ENCODE results near the gene FBXO28.

Gene FBXO28

DNA sequence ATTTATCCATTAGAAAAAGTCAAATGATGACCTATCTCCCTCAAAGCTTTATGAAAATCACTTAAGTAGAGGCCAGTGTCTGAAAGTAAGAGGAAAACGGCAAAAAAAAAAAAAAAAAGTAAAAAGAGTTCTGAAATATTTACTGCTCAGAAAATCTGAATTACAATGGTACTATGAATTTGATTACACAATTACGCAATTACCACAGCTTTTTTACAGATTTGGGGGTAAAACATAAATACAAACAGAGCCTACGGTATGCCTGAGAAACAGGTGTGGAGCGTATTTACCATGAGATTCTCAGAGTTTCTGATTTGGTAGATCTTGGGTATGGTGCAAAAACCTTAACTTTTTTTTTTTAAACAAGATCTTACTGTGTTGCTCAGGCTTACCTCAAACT lies 15.9 kb upstream of the FBXO28 start:
- H3K36me3 ChIP-seq (ENCODE audit: insufficient read depth, low read length): no peaks in the 10 kb centered on the region
- H3K9ac ChIP-seq (ENCODE audit: low read length): no peak overlapping the region
- no peak overlapping the region for H3K4me3 ChIP-seq (ENCODE audit: low read depth in 1 of 2, low read length in 2 of 2)
- H3K4me1 ChIP-seq (ENCODE audit: insufficient read depth, low read length): no peaks in the 10 kb centered on the region
- no peaks in the 10 kb centered on the region for H3K27me3 ChIP-seq (ENCODE audit: control insufficient read depth in 1 of 2, insufficient read depth in 2 of 2, low read length in 2 of 2)
- no peak overlapping the region for H3K27ac ChIP-seq (ENCODE audit: low read depth, low read length)
- no peaks in the 10 kb centered on the region for H3K9me3 ChIP-seq (ENCODE audit: low read length)

DNA sequence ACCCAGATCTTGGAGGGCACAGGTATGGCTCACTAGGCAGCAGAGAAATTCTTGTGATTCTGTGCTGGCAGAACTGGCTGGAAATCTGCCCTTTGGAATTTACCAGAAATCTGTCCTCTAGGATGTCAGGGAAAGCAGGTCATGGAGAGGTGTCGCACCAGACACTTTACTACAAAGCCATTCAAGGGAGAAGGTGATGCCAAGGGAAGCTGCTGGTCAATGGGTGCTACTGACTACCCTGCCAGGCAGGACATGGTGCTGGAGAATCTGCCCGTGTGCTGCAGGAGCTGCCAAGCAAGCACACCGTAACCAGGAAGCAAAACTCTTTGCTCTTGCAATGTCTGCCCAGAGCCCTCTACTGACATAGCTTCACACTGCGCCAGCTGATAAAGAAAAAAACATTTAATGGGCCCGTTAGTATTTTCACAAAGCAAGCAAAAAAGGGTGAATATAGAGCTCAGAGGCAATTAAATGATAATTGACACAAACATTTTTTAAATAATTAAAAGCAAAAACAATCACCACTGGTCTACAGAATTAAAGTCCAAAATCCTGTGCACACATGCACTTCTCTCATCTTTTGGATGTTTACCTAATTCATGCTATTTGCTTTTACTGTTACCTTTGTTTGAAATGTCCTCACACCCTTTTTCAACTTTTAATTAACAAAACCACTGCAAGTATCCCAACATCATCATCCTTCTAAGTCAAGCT lies 7.2 kb upstream of the FBXO28 start:
- no peak overlapping the region for H3K27ac ChIP-seq (ENCODE audit: low read depth, low read length)

DNA sequence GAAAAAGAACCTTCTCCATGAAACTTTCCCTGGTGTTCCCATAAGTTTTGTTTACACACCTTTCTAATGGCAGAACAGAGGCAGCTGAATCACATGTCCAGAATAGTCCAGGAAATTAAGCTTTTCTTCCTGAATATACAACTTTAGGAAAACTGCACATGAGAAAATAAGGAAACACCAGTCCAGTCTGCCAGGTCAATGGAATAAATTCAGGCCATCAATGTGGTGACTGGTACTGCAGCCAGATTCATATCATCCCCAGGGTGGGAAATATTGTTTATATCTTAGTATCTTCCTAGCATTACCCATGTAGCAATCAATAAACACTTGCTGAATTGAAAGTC lies 6.7 kb upstream of the FBXO28 start:
- Histone ChIP-seq H3K27ac (ENCODE audit: low read depth, low read length) (no peak overlapping the region), H3K36me3 (ENCODE audit: insufficient read depth, low read length) (no peaks in the 10 kb centered on the region), H3K4me3 (ENCODE audit: low read depth in 1 of 2, low read length in 2 of 2) (no peak overlapping the region), H3K4me1 (ENCODE audit: insufficient read depth, low read length) (no peaks in the 10 kb centered on the region), H3K9ac (ENCODE audit: low read length) (no peak overlapping the region), H3K9me3 (ENCODE audit: low read length) (no peaks in the 10 kb centered on the region), H3K27me3 (ENCODE audit: control insufficient read depth in 1 of 2, insufficient read depth in 2 of 2, low read length in 2 of 2) (no peaks in the 10 kb centered on the region)

More for the DNA sequence above, 7.2 kb upstream of the FBXO28 start:
- Histone ChIP-seq H3K4me3 (ENCODE audit: low read depth in 1 of 2, low read length in 2 of 2) (no peak overlapping the region), H3K9ac (ENCODE audit: low read length) (no peak overlapping the region), H3K36me3 (ENCODE audit: insufficient read depth, low read length) (no peaks in the 10 kb centered on the region), H3K27me3 (ENCODE audit: control insufficient read depth in 1 of 2, insufficient read depth in 2 of 2, low read length in 2 of 2) (no peaks in the 10 kb centered on the region), H3K4me1 (ENCODE audit: insufficient read depth, low read length) (no peaks in the 10 kb centered on the region), H3K9me3 (ENCODE audit: low read length) (no peaks in the 10 kb centered on the region)

- no peak overlapping the region for H3K4me3 ChIP-seq (ENCODE audit: low read depth in 1 of 2, low read length in 2 of 2)
- no peaks in the 10 kb centered on the region for H3K9me3 ChIP-seq (ENCODE audit: low read length)
- no peaks in the 10 kb centered on the region for H3K4me1 ChIP-seq (ENCODE audit: insufficient read depth, low read length)
- H3K27ac ChIP-seq (ENCODE audit: low read depth, low read length): no peak overlapping the region
- H3K9ac ChIP-seq (ENCODE audit: low read length): no peak overlapping the region
- no peaks in the 10 kb centered on the region for H3K36me3 ChIP-seq (ENCODE audit: insufficient read depth, low read length)
- no peaks in the 10 kb centered on the region for H3K27me3 ChIP-seq (ENCODE audit: control insufficient read depth in 1 of 2, insufficient read depth in 2 of 2, low read length in 2 of 2)
Measured at GRCh38 chr1:224108991-224109390, 4.9 kb upstream of the FBXO28 start.

GRCh38 chr1:224109981-224110380 lies 3.9 kb upstream of the FBXO28 start:
- Histone ChIP-seq H3K36me3 (ENCODE audit: insufficient read depth, low read length) (no peaks in the 10 kb centered on the region), H3K9me3 (ENCODE audit: low read length) (no peaks in the 10 kb centered on the region)

DNA sequence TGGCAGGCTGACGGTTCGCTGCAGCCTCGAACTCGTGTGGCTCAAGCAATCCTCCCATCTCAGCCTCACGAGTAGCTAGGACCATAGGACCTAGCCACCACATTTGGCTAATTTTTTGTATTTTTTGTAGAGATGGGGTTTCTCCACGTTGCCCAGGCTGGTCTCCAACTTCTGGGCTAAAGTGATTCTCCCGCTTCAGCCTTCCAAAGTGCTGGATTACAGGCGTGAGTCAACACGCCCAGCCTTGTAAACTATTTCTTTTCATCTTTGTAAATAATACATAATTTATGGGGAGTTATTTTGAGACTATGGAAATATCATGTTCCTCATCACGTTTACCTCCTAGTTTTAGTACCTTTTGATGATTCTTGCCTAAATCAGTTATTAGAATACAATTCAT lies 906 bp upstream of the FBXO28 start:
- Histone ChIP-seq H3K4me1 (ENCODE audit: insufficient read depth, low read length) (peaks cover 24% of the 10 kb centered on the region), H3K9me3 (ENCODE audit: low read length) (no peaks in the 10 kb centered on the region), H3K36me3 (ENCODE audit: insufficient read depth, low read length) (no peaks in the 10 kb centered on the region), H3K27ac (ENCODE audit: low read depth, low read length) (no peak overlapping the region), H3K4me3 (ENCODE audit: low read depth in 1 of 2, low read length in 2 of 2) (no peak overlapping the region), H3K9ac (ENCODE audit: low read length) (no peak overlapping the region), H3K27me3 (ENCODE audit: control insufficient read depth in 1 of 2, insufficient read depth in 2 of 2, low read length in 2 of 2) (no peaks in the 10 kb centered on the region)

More at GRCh38 chr1:224109981-224110380, 3.9 kb upstream of the FBXO28 start:
- H3K9ac ChIP-seq (ENCODE audit: low read length): no peak overlapping the region
- H3K4me3 ChIP-seq (ENCODE audit: low read depth in 1 of 2, low read length in 2 of 2): no peak overlapping the region
- H3K27ac ChIP-seq (ENCODE audit: low read depth, low read length): no peak overlapping the region
- peaks cover 6% of the 10 kb centered on the region for H3K4me1 ChIP-seq (ENCODE audit: insufficient read depth, low read length)
- H3K27me3 ChIP-seq (ENCODE audit: control insufficient read depth in 1 of 2, insufficient read depth in 2 of 2, low read length in 2 of 2): no peaks in the 10 kb centered on the region

GRCh38 chr1:224113545-224113917 lies 380 bp upstream of the FBXO28 start:
- Histone ChIP-seq H3K27me3 (ENCODE audit: control insufficient read depth in 1 of 2, insufficient read depth in 2 of 2, low read length in 2 of 2) (no peaks in the 10 kb centered on the region), H3K36me3 (ENCODE audit: insufficient read depth, low read length) (no peaks in the 10 kb centered on the region), H3K27ac (ENCODE audit: low read depth, low read length) (peak overlapping the region; percentile 88), H3K9ac (ENCODE audit: low read length) (peak overlapping the region; percentile 32), H3K4me1 (ENCODE audit: insufficient read depth, low read length) (peaks cover 24% of the 10 kb centered on the region), H3K9me3 (ENCODE audit: low read length) (no peaks in the 10 kb centered on the region), H3K4me3 (ENCODE audit: low read depth in 1 of 2, low read length in 2 of 2) (peak overlapping the region; percentile 81 to 90)

- peak overlapping the region; percentile 81 to 90 for H3K4me3 ChIP-seq (ENCODE audit: low read depth in 1 of 2, low read length in 2 of 2)
- peak overlapping the region; percentile 88 for H3K27ac ChIP-seq (ENCODE audit: low read depth, low read length)
- H3K9ac ChIP-seq (ENCODE audit: low read length): peak overlapping the region; percentile 80
- no peaks in the 10 kb centered on the region for H3K9me3 ChIP-seq (ENCODE audit: low read length)
- H3K27me3 ChIP-seq (ENCODE audit: control insufficient read depth in 1 of 2, insufficient read depth in 2 of 2, low read length in 2 of 2): no peaks in the 10 kb centered on the region
- peaks cover 24% of the 10 kb centered on the region for H3K4me1 ChIP-seq (ENCODE audit: insufficient read depth, low read length)
- no peaks in the 10 kb centered on the region for H3K36me3 ChIP-seq (ENCODE audit: insufficient read depth, low read length)
Measured at GRCh38 chr1:224114787-224115175, 870 bp downstream of the FBXO28 start.

DNA sequence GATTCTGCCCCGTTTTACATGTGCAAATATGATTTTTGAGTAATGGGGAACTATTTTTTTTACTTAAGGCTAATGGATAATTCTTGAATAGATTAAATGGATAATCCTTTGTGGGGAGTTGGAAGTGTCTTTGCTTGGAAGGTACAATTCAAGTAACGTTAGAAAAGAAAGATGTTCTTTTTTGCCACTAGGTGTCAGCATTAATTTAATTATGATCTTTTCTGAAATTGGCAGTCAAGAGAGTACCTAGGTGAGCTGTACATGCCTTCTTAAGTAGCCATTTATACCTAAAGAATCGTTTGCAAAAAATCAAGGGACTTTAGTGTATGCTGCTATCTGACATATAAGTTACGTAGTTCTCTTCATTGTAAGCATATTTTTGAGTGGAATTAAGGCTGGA lies 2.2 kb downstream of the FBXO28 start:
- H3K36me3 ChIP-seq (ENCODE audit: insufficient read depth, low read length): no peaks in the 10 kb centered on the region
- H3K27ac ChIP-seq (ENCODE audit: low read depth, low read length): no peak overlapping the region
- H3K27me3 ChIP-seq (ENCODE audit: control insufficient read depth in 1 of 2, insufficient read depth in 2 of 2, low read length in 2 of 2): no peaks in the 10 kb centered on the region
- H3K9me3 ChIP-seq (ENCODE audit: low read length): no peaks in the 10 kb centered on the region
- peaks cover 24% of the 10 kb centered on the region for H3K4me1 ChIP-seq (ENCODE audit: insufficient read depth, low read length)
- H3K9ac ChIP-seq (ENCODE audit: low read length): no peak overlapping the region
- no peak overlapping the region for H3K4me3 ChIP-seq (ENCODE audit: low read depth in 1 of 2, low read length in 2 of 2)

GRCh38 chr1:224118688-224119087 lies 4.8 kb downstream of the FBXO28 start:
- no peak overlapping the region for H3K9ac ChIP-seq (ENCODE audit: low read length)
- H3K4me1 ChIP-seq (ENCODE audit: insufficient read depth, low read length): peaks cover 24% of the 10 kb centered on the region
- no peaks in the 10 kb centered on the region for H3K27me3 ChIP-seq (ENCODE audit: control insufficient read depth in 1 of 2, insufficient read depth in 2 of 2, low read length in 2 of 2)
- no peaks in the 10 kb centered on the region for H3K36me3 ChIP-seq (ENCODE audit: insufficient read depth, low read length)
- no peaks in the 10 kb centered on the region for H3K9me3 ChIP-seq (ENCODE audit: low read length)
- no peak overlapping the region for H3K27ac ChIP-seq (ENCODE audit: low read depth, low read length)
- no peak overlapping the region for H3K4me3 ChIP-seq (ENCODE audit: low read depth in 1 of 2, low read length in 2 of 2)

DNA sequence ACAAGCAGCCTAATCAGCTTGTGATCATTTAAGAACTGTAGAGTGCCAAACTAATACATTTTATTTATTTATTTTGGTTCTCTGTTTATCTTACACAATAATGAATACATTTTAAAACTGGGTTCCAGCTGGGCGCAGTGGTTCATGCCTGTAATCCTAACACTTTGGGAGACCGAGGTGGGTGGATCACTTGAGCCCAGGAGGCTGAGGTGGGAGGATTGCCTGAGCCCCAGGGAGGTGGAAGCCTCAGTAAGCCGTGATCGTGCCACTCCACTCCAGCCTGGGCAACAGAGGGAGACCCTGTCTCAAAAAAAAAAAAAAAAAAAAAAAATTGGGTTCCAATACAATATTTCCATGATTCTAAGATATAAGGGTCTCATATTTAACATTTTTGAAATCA lies 9.2 kb downstream of the FBXO28 start:
- Histone ChIP-seq H3K4me1 (ENCODE audit: insufficient read depth, low read length) (peaks cover 7% of the 10 kb centered on the region), H3K27ac (ENCODE audit: low read depth, low read length) (no peak overlapping the region), H3K36me3 (ENCODE audit: insufficient read depth, low read length) (no peaks in the 10 kb centered on the region), H3K4me3 (ENCODE audit: low read depth in 1 of 2, low read length in 2 of 2) (no peak overlapping the region), H3K9ac (ENCODE audit: low read length) (no peak overlapping the region), H3K9me3 (ENCODE audit: low read length) (no peaks in the 10 kb centered on the region), H3K27me3 (ENCODE audit: control insufficient read depth in 1 of 2, insufficient read depth in 2 of 2, low read length in 2 of 2) (no peaks in the 10 kb centered on the region)

DNA sequence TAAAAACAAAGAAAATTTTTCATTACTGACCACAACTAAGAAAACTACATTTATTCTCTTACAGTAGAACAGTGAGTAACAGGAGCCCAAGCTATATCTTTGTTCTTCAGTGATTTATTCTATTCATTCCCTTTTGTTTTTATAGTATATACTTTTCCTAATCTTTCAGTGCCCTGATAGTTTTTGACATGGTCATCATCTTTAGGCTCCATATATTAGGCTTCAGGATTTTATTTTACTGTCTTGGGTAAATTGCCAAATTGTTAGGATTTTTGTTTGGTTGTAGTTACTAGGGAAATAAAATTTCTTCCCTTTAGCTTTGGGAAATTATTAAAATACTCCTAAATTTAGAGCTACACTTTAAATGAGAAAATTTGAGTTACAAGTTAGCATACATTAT lies 10.3 kb downstream of the FBXO28 start:
- Histone ChIP-seq H3K4me1 (ENCODE audit: insufficient read depth, low read length) (peaks cover 7% of the 10 kb centered on the region), H3K4me3 (ENCODE audit: low read depth in 1 of 2, low read length in 2 of 2) (no peak overlapping the region), H3K27ac (ENCODE audit: low read depth, low read length) (no peak overlapping the region), H3K36me3 (ENCODE audit: insufficient read depth, low read length) (no peaks in the 10 kb centered on the region), H3K9ac (ENCODE audit: low read length) (no peak overlapping the region), H3K9me3 (ENCODE audit: low read length) (no peaks in the 10 kb centered on the region), H3K27me3 (ENCODE audit: control insufficient read depth in 1 of 2, insufficient read depth in 2 of 2, low read length in 2 of 2) (no peaks in the 10 kb centered on the region)
